Endodermal cell (in vitro differentiated cells): ENCODE data around the gene CHMP4B. TPM values are rescaled to one million over a fixed set of nuclear protein-coding genes. Genes with fewer than 3 reads are reported as not detected.

Experiments used
- DNase-seq: peaks from one replicate; pipeline ENCODE4 v3.0.0-alpha.2; 2017
- H3K27ac ChIP-seq: 2 replicates; pipeline ENCODE4 v1.5.1; 2013; ENCODE audit warnings: mild to moderate bottlenecking, low read depth, low read length, moderate library complexity
- H3K27me3 ChIP-seq: 2 replicates; pipeline ENCODE4 v1.6.1; 2013; ENCODE audit warnings: mild to moderate bottlenecking, low read length, moderate library complexity; ENCODE audit not compliant: insufficient read depth, control insufficient read depth, poor library complexity, severe bottlenecking
- H3K36me3 ChIP-seq: 2 replicates; pipeline ENCODE4 v1.7.0; 2013; ENCODE audit warnings: mild to moderate bottlenecking, low read length, moderate library complexity; ENCODE audit not compliant: control insufficient read depth, insufficient read depth
- H3K4me1 ChIP-seq: one replicate; pipeline ENCODE4 v1.7.0; 2013; ENCODE audit warnings: low read length; ENCODE audit not compliant: control insufficient read depth, insufficient read depth
- H3K4me3 ChIP-seq: 2 replicates; pipeline ENCODE4 v1.5.1; 2013; ENCODE audit warnings: mild to moderate bottlenecking, low read length, moderate library complexity
- H3K9ac ChIP-seq: 2 replicates; pipeline ENCODE4 v1.6.1; 2013; ENCODE audit warnings: mild to moderate bottlenecking, low read length, moderate library complexity; ENCODE audit not compliant: poor library complexity, severe bottlenecking; ENCODE audit errors: extremely low read depth
- H3K9me3 ChIP-seq: 2 replicates; pipeline ENCODE4 v1.6.1; 2013; ENCODE audit warnings: mild to moderate bottlenecking, low read length, moderate library complexity; ENCODE audit not compliant: control insufficient read depth
- H3K27ac Mint-ChIP-seq: 2 replicates; pipeline ENCODE4 v1.8.0; 2020; ENCODE audit warnings: mixed read lengths
- H3K27me3 Mint-ChIP-seq: 2 replicates; pipeline ENCODE4 v1.8.0; 2021; ENCODE audit warnings: mild to moderate bottlenecking, mixed read lengths; ENCODE audit not compliant: insufficient read depth
- H3K36me3 Mint-ChIP-seq: 2 replicates; pipeline ENCODE4 v1.8.0; 2020; ENCODE audit warnings: low read depth, mixed read lengths
- H3K4me1 Mint-ChIP-seq: 2 replicates; pipeline ENCODE4 v1.8.0; 2020; ENCODE audit warnings: mixed read lengths
- H3K4me3 Mint-ChIP-seq: 2 replicates; pipeline ENCODE4 v1.8.0; 2020; ENCODE audit warnings: mild to moderate bottlenecking, moderate library complexity, mixed read lengths
- H3K9me3 Mint-ChIP-seq: 2 replicates; pipeline ENCODE4 v1.8.0; 2020; ENCODE audit warnings: mild to moderate bottlenecking, mixed read lengths
- WGBS, 2 experiments: methylation state at CpG; one replicate each; pipeline versions ENCODE4 v1.1.5 to v1.1.7; 2013; ENCODE audit warnings: missing lambda C conversion rate in 2 of 2, mixed read lengths in 1 of 2; ENCODE audit not compliant: insufficient coverage in 1 of 2, insufficient read length in 1 of 2; 5-methylcytosine and 5-hydroxymethylcytosine counted together
- total RNA-seq, 2 donors: library from RNA; stranded (reverse); fragmentation: NEBNext Ultra II Directional in 1 of 2; extraction: Animal tissue kit (Norgen Biotek cat#: 25700) in 1 of 2; gene quantifications; 2 replicates in 1 of 2; 3 replicates in 1 of 2; pipeline ENCODE4 v1.2.1, GENCODE V29; 2021
- TF ChIP-seq, protein P1 (sequence below): fragments of 200-600 bp; sonication (generic); conservative IDR thresholded peaks from 2 replicates; pipeline ENCODE4 v1.5.0; 2021; ENCODE audit warnings: antibody characterized with exemption, mild to moderate bottlenecking

The CHMP4B gene
- total RNA-seq, 2 donors from 2014 or later = 81.5 to 116 TPM

- no peaks in the 10 kb centered on the region for H3K9me3 Mint-ChIP-seq
- H3K27ac ChIP-seq = no peak overlapping the region
Observed at GRCh38 chr20:33859751-33860150, 48.6 kb downstream of the CHMP4B start.

GRCh38 chr20:33861458-33861857 is 50.3 kb downstream of the CHMP4B start:
- peaks cover 8% of the 10 kb centered on the region for H3K36me3 Mint-ChIP-seq

More at GRCh38 chr20:33859751-33860150, 48.6 kb downstream of the CHMP4B start:
- H3K4me1 Mint-ChIP-seq = peaks cover 10% of the 10 kb centered on the region
- no peak overlapping the region for H3K4me3 Mint-ChIP-seq
- TF ChIP-seq, protein P1, sequence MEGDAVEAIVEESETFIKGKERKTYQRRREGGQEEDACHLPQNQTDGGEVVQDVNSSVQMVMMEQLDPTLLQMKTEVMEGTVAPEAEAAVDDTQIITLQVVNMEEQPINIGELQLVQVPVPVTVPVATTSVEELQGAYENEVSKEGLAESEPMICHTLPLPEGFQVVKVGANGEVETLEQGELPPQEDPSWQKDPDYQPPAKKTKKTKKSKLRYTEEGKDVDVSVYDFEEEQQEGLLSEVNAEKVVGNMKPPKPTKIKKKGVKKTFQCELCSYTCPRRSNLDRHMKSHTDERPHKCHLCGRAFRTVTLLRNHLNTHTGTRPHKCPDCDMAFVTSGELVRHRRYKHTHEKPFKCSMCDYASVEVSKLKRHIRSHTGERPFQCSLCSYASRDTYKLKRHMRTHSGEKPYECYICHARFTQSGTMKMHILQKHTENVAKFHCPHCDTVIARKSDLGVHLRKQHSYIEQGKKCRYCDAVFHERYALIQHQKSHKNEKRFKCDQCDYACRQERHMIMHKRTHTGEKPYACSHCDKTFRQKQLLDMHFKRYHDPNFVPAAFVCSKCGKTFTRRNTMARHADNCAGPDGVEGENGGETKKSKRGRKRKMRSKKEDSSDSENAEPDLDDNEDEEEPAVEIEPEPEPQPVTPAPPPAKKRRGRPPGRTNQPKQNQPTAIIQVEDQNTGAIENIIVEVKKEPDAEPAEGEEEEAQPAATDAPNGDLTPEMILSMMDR = no peak
- H3K4me3 ChIP-seq = no peak overlapping the region
- peak overlapping the region; percentile 10 for H3K27ac Mint-ChIP-seq
- no peaks in the 10 kb centered on the region for H3K9me3 ChIP-seq
- no peaks in the 10 kb centered on the region for H3K4me1 ChIP-seq
- H3K27me3 Mint-ChIP-seq = no peaks in the 10 kb centered on the region
- 89 to 100% methylated on average over 1 to 3 of the region's 3 CpGs for WGBS, 2 experiments
- H3K9ac ChIP-seq = no peak overlapping the region
- peaks cover 14% of the 10 kb centered on the region for H3K36me3 ChIP-seq
- no peaks in the 10 kb centered on the region for H3K27me3 ChIP-seq
- peaks cover 21% of the 10 kb centered on the region for H3K36me3 Mint-ChIP-seq
- no peak for DNase-seq

GRCh38 chr20:33862709-33863403 is 51.7 kb downstream of the CHMP4B start:
- Mint-ChIP-seq H3K27ac (peak overlapping the region; percentile 12), H3K27me3 (no peaks in the 10 kb centered on the region), H3K9me3 (no peaks in the 10 kb centered on the region), H3K36me3 (no peaks in the 10 kb centered on the region), H3K4me1 (peaks cover 10% of the 10 kb centered on the region), H3K4me3 (peak overlapping the region; percentile 21)
- no peaks in the 10 kb centered on the region for H3K4me1 ChIP-seq
- H3K4me3 ChIP-seq = no peak overlapping the region
- no peak overlapping the region for H3K27ac ChIP-seq
- TF ChIP-seq, protein P1 = peak; percentile 94
- no peaks in the 10 kb centered on the region for H3K9me3 ChIP-seq
- H3K27me3 ChIP-seq = no peaks in the 10 kb centered on the region
- no peaks in the 10 kb centered on the region for H3K36me3 ChIP-seq
- peak; percentile 92 for DNase-seq
- 53% methylated on average over 15 to 23 of the region's 32 CpGs for WGBS, 2 experiments
- H3K9ac ChIP-seq = no peak overlapping the region

More at GRCh38 chr20:33861458-33861857, 50.3 kb downstream of the CHMP4B start:
- no peaks in the 10 kb centered on the region for H3K4me1 ChIP-seq
- H3K9ac ChIP-seq = no peak overlapping the region
- no peak overlapping the region for H3K27ac ChIP-seq
- Mint-ChIP-seq H3K4me3 (no peak overlapping the region), H3K27ac (no peak overlapping the region), H3K9me3 (no peaks in the 10 kb centered on the region), H3K4me1 (peaks cover 10% of the 10 kb centered on the region), H3K27me3 (no peaks in the 10 kb centered on the region)
- no peaks in the 10 kb centered on the region for H3K27me3 ChIP-seq
- no peak for DNase-seq
- WGBS, 2 experiments = 92 to 94% methylated on average over 6 to 9 of the region's 9 CpGs
- TF ChIP-seq, protein P1 = no peak
- H3K9me3 ChIP-seq = no peaks in the 10 kb centered on the region
- H3K36me3 ChIP-seq = no peaks in the 10 kb centered on the region
- H3K4me3 ChIP-seq = no peak overlapping the region
